ENCODE results near the gene API5.
A peak's percentile ranks its signal among the peaks of the same experiment; 100 is the strongest.

The API5 gene

DNA sequence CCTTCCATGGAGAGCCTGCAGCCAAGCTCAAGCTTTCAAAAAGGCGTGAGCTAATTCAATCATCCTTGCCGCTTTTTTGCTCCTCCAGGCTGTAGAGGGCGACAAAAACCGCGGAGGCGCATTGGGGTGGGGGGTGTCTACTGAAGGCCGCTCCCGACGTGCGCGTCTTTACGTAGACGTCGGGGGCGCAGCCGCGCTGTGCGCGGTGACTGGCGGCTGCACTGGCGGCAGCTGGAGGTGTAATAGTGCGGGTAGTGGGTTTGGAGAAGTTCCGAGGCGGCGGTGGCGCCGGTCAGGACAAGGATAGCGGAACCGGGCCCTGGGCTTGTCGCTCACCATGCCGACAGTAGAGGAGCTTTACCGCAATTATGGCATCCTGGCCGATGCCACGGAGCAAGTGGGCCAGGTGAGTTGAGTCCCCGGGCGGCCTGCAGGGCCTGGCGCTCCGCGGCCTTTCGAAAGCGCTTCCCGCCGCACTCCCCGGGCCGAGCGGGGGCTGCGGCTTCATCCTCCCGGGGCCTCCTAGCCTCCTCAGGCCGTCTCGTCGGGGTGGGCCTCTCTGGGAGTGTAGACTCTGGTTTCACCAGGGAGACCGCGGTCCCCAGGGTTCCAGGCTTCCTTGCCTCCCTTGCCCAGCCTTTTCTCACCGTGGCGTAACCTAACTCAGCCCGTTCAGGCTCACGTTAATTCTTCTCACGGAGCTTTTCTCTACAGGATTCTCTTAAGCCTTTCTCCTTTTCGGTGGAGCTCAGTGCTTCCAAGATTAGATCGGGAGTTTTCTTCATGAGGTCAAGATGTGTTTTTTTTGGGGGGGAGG lies at the start of gene API5:
Gene API5, plus strand, starts transcription at position 206 of the 817 bp plus-strand sequence. Its CDS starts 132 bp downstream, at position 338.
- TF ChIP-seq, protein P1, sequence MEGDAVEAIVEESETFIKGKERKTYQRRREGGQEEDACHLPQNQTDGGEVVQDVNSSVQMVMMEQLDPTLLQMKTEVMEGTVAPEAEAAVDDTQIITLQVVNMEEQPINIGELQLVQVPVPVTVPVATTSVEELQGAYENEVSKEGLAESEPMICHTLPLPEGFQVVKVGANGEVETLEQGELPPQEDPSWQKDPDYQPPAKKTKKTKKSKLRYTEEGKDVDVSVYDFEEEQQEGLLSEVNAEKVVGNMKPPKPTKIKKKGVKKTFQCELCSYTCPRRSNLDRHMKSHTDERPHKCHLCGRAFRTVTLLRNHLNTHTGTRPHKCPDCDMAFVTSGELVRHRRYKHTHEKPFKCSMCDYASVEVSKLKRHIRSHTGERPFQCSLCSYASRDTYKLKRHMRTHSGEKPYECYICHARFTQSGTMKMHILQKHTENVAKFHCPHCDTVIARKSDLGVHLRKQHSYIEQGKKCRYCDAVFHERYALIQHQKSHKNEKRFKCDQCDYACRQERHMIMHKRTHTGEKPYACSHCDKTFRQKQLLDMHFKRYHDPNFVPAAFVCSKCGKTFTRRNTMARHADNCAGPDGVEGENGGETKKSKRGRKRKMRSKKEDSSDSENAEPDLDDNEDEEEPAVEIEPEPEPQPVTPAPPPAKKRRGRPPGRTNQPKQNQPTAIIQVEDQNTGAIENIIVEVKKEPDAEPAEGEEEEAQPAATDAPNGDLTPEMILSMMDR (IDR thresholded peaks at IDR 0.05; ENCODE audit: control insufficient read depth, insufficient read depth, low read depth, low read length, missing control alignments) = peak; percentile 87
- peak; percentile 62 for DNase-seq (ENCODE audit: low read depth)
- peak within 1 kb of the TSS; percentile 78 for H3K4me3 ChIP-seq (ENCODE audit: control insufficient read depth, low read depth, low read length)

DNA sequence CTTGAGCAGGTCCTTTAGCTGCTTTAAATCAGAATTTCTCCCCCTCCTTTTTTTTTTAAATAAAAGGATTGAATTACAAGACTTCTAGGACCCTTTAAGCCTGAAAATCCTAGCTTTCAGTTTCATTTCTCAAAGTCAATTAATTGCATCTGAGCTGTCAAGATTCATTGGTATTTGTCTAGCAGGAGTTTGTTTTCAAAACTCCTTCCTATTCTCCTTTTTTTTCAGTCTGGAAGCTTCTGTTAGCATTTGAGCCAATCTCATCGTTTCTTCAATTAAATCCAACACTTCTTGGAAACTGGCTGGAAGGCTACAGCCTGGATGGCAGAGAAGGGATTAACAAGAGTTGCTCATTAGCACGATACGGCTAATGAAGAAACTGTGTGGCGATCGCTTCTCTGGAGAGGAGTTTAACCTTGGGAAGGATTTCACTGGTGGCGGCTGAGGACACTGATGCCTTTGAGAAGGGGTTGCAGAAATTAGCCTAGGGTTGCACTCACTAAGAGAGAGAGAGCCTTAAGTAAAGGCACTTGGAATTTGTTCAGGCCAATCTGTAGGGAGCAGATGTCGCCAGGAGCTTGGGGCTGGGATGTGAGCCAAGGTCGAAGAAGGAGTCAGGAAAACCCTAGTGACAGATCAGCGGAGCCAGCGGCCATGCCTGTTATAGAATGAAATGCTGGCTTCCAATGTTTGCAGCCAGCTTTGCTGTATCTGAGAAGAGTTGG lies 43.8 kb upstream of the API5 start:
- no peak for DNase-seq (ENCODE audit: low read depth)
- H3K4me3 ChIP-seq (ENCODE audit: control insufficient read depth, low read depth, low read length) = no peak overlapping the region
- TF ChIP-seq, protein P1 (IDR thresholded peaks at IDR 0.05; ENCODE audit: control insufficient read depth, insufficient read depth, low read depth, low read length, missing control alignments) = no peak

DNA sequence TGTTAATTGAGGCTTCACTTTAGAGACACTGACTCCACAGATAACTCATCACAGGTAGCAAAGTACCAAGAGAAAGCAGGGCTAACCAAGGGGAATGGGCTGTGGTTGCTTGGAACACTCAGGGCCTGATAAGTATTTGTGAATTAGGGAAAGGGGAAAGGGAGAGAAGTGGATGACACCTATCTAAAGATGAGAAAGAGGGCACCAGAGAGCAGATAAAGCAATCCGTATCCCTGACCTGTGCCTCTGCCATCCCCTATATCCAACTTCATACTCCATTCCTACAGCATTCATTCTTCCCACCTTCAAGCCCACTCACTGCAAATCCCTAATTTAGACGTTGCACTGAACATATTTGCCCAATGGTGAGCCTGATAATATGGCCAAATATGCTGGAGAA lies 43.0 kb upstream of the API5 start:
- H3K4me3 ChIP-seq (ENCODE audit: control insufficient read depth, low read depth, low read length) = no peak overlapping the region
- TF ChIP-seq, protein P1 (IDR thresholded peaks at IDR 0.05; ENCODE audit: control insufficient read depth, insufficient read depth, low read depth, low read length, missing control alignments) = no peak
- DNase-seq (ENCODE audit: low read depth) = no peak

DNA sequence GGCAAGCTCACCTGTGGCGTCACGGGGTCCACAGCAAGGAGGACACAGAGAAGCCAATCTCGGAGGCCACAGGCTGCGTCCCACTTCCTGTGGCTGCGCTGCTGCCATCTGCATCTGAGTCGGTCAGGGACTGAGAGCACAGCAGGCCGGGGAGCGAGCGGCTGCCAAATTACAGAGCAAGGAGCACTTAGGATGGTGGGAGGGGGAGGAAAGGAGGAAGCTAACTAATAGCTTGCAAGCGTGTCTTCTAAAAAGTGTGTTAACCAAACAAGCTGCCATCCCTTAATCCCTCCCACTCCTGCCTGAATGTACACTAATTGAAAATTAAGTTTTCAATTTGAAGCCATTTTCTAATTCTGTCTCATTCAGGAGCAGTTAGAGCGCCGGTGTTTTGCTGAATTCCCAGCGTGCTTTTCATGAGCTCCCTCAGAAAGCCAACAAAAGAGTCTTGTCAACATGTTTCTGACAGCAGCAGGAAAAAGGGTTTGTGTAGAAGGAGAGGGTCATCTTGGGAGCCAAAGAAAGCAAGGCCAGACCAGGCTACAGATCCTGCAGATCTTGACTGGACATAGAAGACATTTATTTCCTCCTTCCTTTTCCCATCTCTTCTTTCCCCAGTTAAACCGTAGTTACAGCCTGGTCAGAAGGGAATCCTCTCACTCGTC lies 42.4 kb upstream of the API5 start:
- DNase-seq (ENCODE audit: low read depth) = no peak
- H3K4me3 ChIP-seq (ENCODE audit: control insufficient read depth, low read depth, low read length) = no peak overlapping the region
- TF ChIP-seq, protein P1 (IDR thresholded peaks at IDR 0.05; ENCODE audit: control insufficient read depth, insufficient read depth, low read depth, low read length, missing control alignments) = no peak

DNA sequence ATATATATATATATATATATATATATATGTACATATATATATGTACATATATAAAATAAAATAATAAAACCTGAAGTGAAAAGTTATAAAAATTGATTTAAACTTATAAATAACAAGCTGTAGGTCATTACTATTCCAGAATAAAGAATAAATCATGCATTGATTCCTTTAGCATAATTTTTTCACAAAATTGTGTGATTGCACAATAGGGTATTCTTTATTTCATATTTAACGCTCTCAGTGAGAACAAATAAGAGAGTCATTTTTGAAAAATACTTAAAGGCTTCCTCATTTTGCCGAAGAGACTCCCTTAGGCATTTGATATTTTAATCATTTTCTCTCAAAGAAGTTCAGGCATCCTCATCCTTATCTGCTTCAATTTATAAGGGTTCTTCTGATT lies 41.3 kb upstream of the API5 start:
- TF ChIP-seq, protein P1 (IDR thresholded peaks at IDR 0.05; ENCODE audit: control insufficient read depth, insufficient read depth, low read depth, low read length, missing control alignments) = no peak

DNA sequence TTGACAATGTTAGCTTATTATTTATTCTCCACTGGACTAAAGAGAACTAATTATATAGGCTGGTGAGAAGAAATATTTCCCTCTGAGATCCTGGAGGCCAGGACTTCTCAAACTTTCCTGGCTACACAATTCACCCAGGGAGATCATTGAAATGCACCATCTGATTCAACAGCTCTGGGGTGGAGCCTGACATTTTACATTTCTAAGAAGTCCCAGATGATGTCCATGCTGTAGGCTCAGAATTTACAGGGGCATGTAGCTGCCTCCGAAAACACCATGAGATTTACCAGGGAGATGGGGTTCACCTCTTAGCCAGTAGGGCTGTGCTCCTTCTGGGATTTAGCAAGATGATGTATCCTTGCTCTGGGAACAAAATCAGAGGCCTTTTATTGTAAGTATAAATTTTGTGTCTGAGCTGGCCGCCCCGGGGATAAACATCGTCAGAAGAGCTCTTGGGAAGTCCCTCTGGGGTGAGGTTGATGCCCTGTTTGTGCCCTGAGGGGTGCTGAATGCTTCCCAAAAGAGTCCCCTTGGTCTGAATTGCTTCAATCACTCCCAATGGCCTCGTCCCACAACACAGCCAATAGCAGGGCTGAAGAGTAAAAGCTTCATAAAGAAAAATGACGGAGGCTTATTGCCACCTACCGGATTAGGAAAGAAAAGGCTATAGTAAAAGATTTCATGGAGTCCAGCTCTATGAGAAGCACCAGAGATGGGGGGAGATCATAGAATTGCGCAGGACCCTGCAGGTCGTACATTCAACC lies 33.4 kb upstream of the API5 start:
- H3K4me3 ChIP-seq (ENCODE audit: control insufficient read depth, low read depth, low read length) = no peak overlapping the region
- TF ChIP-seq, protein P1 (IDR thresholded peaks at IDR 0.05; ENCODE audit: control insufficient read depth, insufficient read depth, low read depth, low read length, missing control alignments) = peak; percentile 44
- no peak for DNase-seq (ENCODE audit: low read depth)

More for the DNA sequence above, 41.3 kb upstream of the API5 start:
- no peak for DNase-seq (ENCODE audit: low read depth)
- H3K4me3 ChIP-seq (ENCODE audit: control insufficient read depth, low read depth, low read length) = no peak overlapping the region

All from AG09309 (cell line).